ENCODE results near the gene FUBP1.

GRCh38 chr1:77900687-77901293, 78.1 kb downstream of the FUBP1 start:
- TF ChIP-seq CTCF (IDR thresholded peaks at IDR 0.05): peak; percentile 33
- no peak for TF ChIP-seq EZH2 (IDR thresholded peaks at IDR 0.05; ENCODE audit: borderline replicate concordance, insufficient read depth, low read depth, low read length, poor library complexity, severe bottlenecking)
